Stimulated activated CD4-positive, alpha-beta T cell treated with anti-CD3 and anti-CD28 coated beads, TNF-alpha, amount 100 ng/mL, for 4 hours (primary cell): Measurements from ENCODE around the gene ANKS3.
A peak's percentile ranks its signal among the peaks of the same experiment; 100 is the strongest.

Source experiments
- DNase-seq, 3 experiments: peaks; one replicate each; pipeline ENCODE4 v3.0.0-alpha.2; 2020; ENCODE audit warnings: low read depth in 3 of 3

The ANKS3 gene

GRCh38 chr16:4685776-4686496, 48.1 kb downstream of the ANKS3 start:
- DNase-seq: no peak

GRCh38 chr16:4685292-4685691, 48.8 kb downstream of the ANKS3 start:
- no peak for DNase-seq

- no peak for DNase-seq
Observed at GRCh38 chr16:4684763-4685162, 49.3 kb downstream of the ANKS3 start.

- no peak for DNase-seq
Observed at GRCh38 chr16:4684058-4684715, 49.9 kb downstream of the ANKS3 start.

- DNase-seq: no peak
Observed at GRCh38 chr16:4683255-4684057, 50.6 kb downstream of the ANKS3 start.

GRCh38 chr16:4682616-4683254, 51.3 kb downstream of the ANKS3 start:
- DNase-seq: no peak

- DNase-seq: no peak
Observed at GRCh38 chr16:4682084-4682591, 51.9 kb downstream of the ANKS3 start.

- no peak for DNase-seq
Observed at GRCh38 chr16:4681471-4682083, 52.5 kb downstream of the ANKS3 start.

- no peak for DNase-seq
Observed at GRCh38 chr16:4680673-4681470, 53.2 kb downstream of the ANKS3 start.

- no peak for DNase-seq
Observed at GRCh38 chr16:4679850-4680636, 54.0 kb downstream of the ANKS3 start.

GRCh38 chr16:4679156-4679849, 54.8 kb downstream of the ANKS3 start:
- DNase-seq: no peak

- no peak for DNase-seq
Observed at GRCh38 chr16:4678596-4678995, 55.5 kb downstream of the ANKS3 start.

GRCh38 chr16:4677994-4678393, 56.1 kb downstream of the ANKS3 start:
- DNase-seq: no peak

- no peak for DNase-seq
Observed at GRCh38 chr16:4677390-4677789, 56.7 kb downstream of the ANKS3 start.

- DNase-seq: no peak
Observed at GRCh38 chr16:4676831-4677230, 57.2 kb downstream of the ANKS3 start.

- peak in 1 of 3 experiments; percentile 37 for DNase-seq
Observed at GRCh38 chr16:4675864-4676786, 57.9 kb downstream of the ANKS3 start.

GRCh38 chr16:4674926-4675530, 59.0 kb downstream of the ANKS3 start:
- no peak for DNase-seq
